GM18508 (cell line): ENCODE data around the gene TRIM32.
A peak's percentile ranks its signal among the peaks of the same experiment; 100 is the strongest.
"Not testable (repeated sequence)": the region's sequence is repeated elsewhere in the genome, so short reads cannot be mapped to it uniquely, and the experiment has no call there.

ENCODE experiments used
- ATAC-seq: cut with Tn5 transposase; IDR thresholded peaks from one replicate; pipeline ENCODE4 v1.9.1; 2021; ENCODE audit warnings: moderate number of reproducible peaks; ENCODE audit not compliant: insufficient read depth, unreplicated experiment

Gene TRIM32

GRCh38 chr9:116674210-116674980 is 12.7 kb upstream of the TRIM32 start:
- no peak for ATAC-seq

- ATAC-seq, result no peak
These were observed 3.6 kb upstream of the TRIM32 start for GRCh38 chr9:116683535-116683934.

DNA sequence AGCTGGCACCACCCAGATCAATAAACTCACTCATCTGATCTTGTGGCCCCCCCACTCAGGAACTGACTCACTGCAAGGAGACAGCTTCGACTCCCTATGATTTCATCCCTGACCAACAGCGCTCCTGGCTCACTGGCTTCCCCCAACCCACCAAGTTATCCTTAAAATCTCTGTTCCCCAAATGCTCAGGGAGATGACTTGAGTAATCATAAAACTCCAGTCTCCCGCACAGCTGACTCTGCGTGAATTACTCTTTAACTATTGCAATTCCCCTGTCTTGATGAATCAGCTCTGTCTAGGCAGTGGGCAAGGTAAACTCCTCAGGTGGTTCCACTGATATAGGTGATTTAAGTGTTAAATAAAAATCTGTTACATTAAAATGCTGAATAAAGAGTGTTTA is 1.9 kb upstream of the TRIM32 start:
- ATAC-seq, result no peak

DNA sequence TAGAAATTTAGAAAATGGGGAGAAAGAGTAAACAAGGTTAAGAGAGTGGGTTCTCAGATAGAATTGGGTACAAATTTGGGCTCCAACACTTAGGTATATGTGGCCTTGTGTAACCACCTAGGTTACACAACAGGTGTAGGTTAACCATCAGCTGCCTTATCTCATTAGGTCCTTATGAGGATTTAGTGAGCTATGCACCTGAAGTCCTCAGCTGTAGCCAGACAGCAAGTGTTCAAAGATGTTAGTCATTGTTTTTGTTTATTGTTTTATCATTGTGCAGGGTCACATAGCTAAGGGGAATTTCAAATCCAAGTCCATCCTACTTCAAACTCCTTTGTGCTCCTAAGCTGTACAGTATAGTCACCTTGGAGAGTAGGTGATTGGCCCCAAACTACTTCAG is 970 bp upstream of the TRIM32 start:
- no peak for ATAC-seq

- ATAC-seq, result peak; percentile 33
These were observed 422 bp upstream of the TRIM32 start for GRCh38 chr9:116686693-116687073.

DNA sequence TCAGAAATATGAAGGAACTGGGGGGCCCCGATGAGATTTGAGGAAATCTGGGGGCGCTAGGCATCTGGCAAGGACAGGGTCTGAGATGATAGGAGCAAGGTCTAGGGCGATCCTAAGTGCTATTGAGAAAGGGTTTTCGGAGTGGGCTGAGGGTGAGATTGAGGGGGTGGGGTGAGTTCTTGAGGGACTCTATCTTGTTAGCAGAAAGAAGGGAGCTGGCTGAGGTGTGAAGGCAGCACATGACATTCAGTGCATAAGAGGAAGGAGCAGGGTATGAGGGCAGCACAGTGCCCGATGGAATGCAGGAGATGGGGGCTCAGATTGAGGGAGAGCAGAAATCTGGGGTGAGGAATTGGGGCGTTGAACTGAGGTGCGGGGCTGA is 640 bp downstream of the TRIM32 start:
- no peak for ATAC-seq

DNA sequence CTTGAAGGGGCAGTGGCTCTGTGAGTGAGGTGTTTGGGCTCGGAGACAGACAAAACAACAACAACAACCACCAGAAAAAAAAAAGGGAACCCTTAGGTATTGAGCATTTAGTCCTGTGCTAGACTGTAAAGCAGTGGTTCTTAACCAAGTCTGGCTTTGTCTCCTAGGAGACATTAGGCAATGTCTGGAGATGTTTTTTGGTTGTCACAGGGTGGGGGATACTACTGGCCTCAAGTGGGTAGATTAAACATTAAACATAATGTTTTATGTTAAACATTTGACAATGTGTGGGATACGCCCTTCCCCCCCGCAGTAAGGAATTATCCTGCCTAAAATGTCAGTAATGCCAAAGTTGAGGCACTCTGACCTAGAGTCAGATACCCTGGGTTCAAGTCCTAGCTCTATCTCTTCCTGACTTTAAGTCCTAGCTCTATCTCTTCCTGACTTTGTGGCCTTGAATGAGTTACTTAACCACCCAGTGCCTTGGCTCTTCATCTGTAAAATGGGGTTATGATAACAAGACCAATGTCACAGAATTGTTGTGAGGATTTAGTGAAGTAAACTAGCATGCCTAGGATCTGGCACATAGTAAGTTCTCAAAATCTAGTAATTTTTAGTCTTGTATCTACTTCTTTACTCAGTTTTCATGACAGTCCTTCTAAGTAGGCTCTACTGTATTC is 1.8 kb downstream of the TRIM32 start:
- no peak for ATAC-seq

GRCh38 chr9:116689486-116690032 is 2.5 kb downstream of the TRIM32 start:
- ATAC-seq, result no peak

GRCh38 chr9:116690805-116691204 is 3.7 kb downstream of the TRIM32 start:
- not testable (repeated sequence) for ATAC-seq

GRCh38 chr9:116691607-116692006 is 4.5 kb downstream of the TRIM32 start:
- ATAC-seq, result no peak

- no peak for ATAC-seq
These were observed 5.5 kb downstream of the TRIM32 start for GRCh38 chr9:116692616-116693015.

GRCh38 chr9:116693233-116693731 is 6.2 kb downstream of the TRIM32 start:
- ATAC-seq, result no peak

GRCh38 chr9:116694785-116695291 is 7.7 kb downstream of the TRIM32 start:
- ATAC-seq, result no peak

- ATAC-seq, result no peak
These were observed 8.3 kb downstream of the TRIM32 start for GRCh38 chr9:116695438-116695837.

GRCh38 chr9:116697362-116697761 is 10.3 kb downstream of the TRIM32 start:
- no peak for ATAC-seq

DNA sequence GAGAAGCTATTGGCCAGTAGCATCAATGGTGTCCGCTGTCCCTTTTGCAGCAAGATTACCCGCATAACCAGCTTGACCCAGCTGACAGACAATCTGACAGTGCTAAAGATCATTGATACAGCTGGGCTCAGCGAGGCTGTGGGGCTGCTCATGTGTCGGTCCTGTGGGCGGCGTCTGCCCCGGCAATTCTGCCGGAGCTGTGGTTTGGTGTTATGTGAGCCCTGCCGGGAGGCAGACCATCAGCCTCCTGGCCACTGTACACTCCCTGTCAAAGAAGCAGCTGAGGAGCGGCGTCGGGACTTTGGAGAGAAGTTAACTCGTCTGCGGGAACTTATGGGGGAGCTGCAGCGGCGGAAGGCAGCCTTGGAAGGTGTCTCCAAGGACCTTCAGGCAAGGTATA is 10.8 kb downstream of the TRIM32 start:
- no peak for ATAC-seq

DNA sequence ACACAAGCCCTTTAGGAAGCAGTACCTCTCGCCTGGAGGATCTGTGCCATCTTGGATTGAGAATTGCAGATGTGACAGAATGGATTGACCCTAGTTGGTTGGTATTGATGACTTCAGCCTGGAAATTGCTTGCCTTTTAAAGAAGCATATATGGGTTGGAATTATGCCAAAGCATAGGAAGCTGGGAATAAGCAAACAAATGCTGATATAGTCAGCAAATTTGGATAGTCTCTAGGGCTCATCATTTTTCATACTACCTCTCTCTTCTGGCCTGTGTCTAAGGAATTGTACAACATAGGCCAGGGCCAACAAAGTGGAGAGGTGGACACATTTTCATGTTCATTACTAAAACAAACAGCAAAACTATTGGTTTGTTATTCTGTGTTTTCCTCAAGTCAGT is 13.2 kb downstream of the TRIM32 start:
- ATAC-seq, result no peak

- no peak for ATAC-seq
These were observed 14.1 kb downstream of the TRIM32 start for GRCh38 chr9:116700882-116701865.

GRCh38 chr9:116701940-116702642 is 15.0 kb downstream of the TRIM32 start:
- no peak for ATAC-seq

DNA sequence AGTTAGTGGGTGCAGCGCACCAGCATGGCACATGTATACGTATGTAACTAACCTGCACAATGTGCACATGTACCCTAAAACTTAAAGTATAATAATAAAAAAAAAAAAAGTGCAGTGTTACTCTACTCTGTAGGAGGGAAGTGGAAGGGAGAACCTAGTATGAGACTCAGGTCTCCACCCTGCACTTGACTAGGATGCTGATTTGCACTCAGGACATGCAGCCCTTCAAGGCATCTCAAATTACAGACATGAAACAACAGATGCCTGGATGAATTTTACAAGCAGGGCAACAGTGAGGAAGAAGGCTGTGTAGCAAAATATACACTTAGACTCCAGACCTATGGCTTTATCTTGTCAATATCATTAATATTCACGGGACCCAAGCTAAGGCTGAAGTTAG is 16.5 kb downstream of the TRIM32 start:
- no peak for ATAC-seq
